Liver (tissue), 9 donors: ENCODE results near the gene IGLL5. TPM values are rescaled to one million over a fixed set of nuclear protein-coding genes. Genes with fewer than 3 reads are reported as not detected.

ENCODE experiments used
- DNase-seq: peaks from one replicate; pipeline ENCODE4 v3.0.0-alpha.2; 2017; ENCODE audit warnings: low spot score
- H3K27ac ChIP-seq, 2 donors: one replicate each; pipeline ENCODE4 v1.7.0; 2013; ENCODE audit warnings: inconsistent platforms in 2 of 2, low read length in 2 of 2, control low read depth in 1 of 2, low read depth in 1 of 2, mild to moderate bottlenecking in 1 of 2
- H3K27me3 ChIP-seq, 4 donors: one replicate each; pipeline versions ENCODE4 v1.6.1 to v1.7.0; 2013; ENCODE audit warnings: low read length in 3 of 4, inconsistent platforms in 1 of 4, mild to moderate bottlenecking in 1 of 4, moderate library complexity in 1 of 4; ENCODE audit not compliant: control insufficient read depth in 4 of 4, insufficient read depth in 4 of 4
- H3K36me3 ChIP-seq, 4 donors: one replicate each; pipeline versions ENCODE4 v1.6.1 to v1.7.0; 2013; ENCODE audit warnings: low read length in 3 of 4, mild to moderate bottlenecking in 3 of 4, low read depth in 1 of 4, moderate library complexity in 1 of 4; ENCODE audit not compliant: control insufficient read depth in 4 of 4, insufficient read depth in 3 of 4
- H3K4me1 ChIP-seq, 4 donors: one replicate each; pipeline versions ENCODE4 v1.6.1 to v1.7.0; 2013; ENCODE audit warnings: low read length in 3 of 4, mild to moderate bottlenecking in 3 of 4, moderate library complexity in 1 of 4; ENCODE audit not compliant: control insufficient read depth in 4 of 4, insufficient read depth in 4 of 4
- H3K4me3 ChIP-seq, 3 donors: one replicate each; pipeline versions ENCODE4 v1.6.1 to v1.7.0; 2013; ENCODE audit warnings: low read length in 3 of 3, control low read depth in 1 of 3, low read depth in 1 of 3, mild to moderate bottlenecking in 1 of 3
- H3K9ac ChIP-seq, 2 donors: one replicate each; pipeline ENCODE4 v1.7.0; 2013; ENCODE audit warnings: low read length in 2 of 2, mild to moderate bottlenecking in 2 of 2, moderate library complexity in 2 of 2, control low read depth in 1 of 2, low read depth in 1 of 2
- H3K9me3 ChIP-seq, 4 donors: one replicate each; pipeline versions ENCODE4 v1.6.1 to v1.7.0; 2013; ENCODE audit warnings: low read length in 3 of 4; ENCODE audit not compliant: control insufficient read depth in 4 of 4
- CTCF ChIP-seq: fragments of 150-350 bp; IDR thresholded peaks from 2 replicates; pipeline ENCODE4 v1.5.1; 2017; ENCODE audit warnings: improper control_type of control experiment, low read depth, low read length; ENCODE audit not compliant: missing input control
- EGR1 ChIP-seq, 2 donors: IDR thresholded peaks; 2 replicates each; pipeline ENCODE4 v1.6.1; 2016 to 2018; ENCODE audit warnings: antibody characterized with exemption in 2 of 2, low read depth in 2 of 2
- FOXA2 ChIP-seq: IDR thresholded peaks from 2 replicates; pipeline ENCODE4 v1.6.1; 2016; ENCODE audit warnings: antibody characterized with exemption
- GABPA ChIP-seq, 2 donors: IDR thresholded peaks in 1 of 2; conservative IDR thresholded peaks in 1 of 2; 2 replicates each; pipeline ENCODE4 v1.6.1; 2016; ENCODE audit warnings: antibody characterized with exemption in 2 of 2, mild to moderate bottlenecking in 1 of 2, moderate library complexity in 1 of 2
- HNF4A ChIP-seq, 2 donors: conservative IDR thresholded peaks; 2 replicates each; pipeline ENCODE4 v1.6.1; 2016; ENCODE audit warnings: antibody characterized with exemption in 2 of 2, mild to moderate bottlenecking in 2 of 2
- HNF4G ChIP-seq: IDR thresholded peaks from 2 replicates; pipeline ENCODE4 v1.6.1; 2016; ENCODE audit warnings: antibody characterized with exemption
- MAX ChIP-seq: IDR thresholded peaks from 2 replicates; pipeline ENCODE4 v1.6.1; 2016; ENCODE audit warnings: antibody characterized with exemption
- NR2F2 ChIP-seq: IDR thresholded peaks from 2 replicates; pipeline ENCODE4 v1.6.1; 2016; ENCODE audit warnings: antibody characterized with exemption
- RXRA ChIP-seq, 2 donors: IDR thresholded peaks; 2 replicates each; pipeline ENCODE4 v1.6.1; 2017 to 2018; ENCODE audit warnings: antibody characterized with exemption in 2 of 2, mild to moderate bottlenecking in 1 of 2
- SP1 ChIP-seq: IDR thresholded peaks from 2 replicates; pipeline ENCODE4 v1.6.1; 2018; ENCODE audit warnings: antibody characterized with exemption, mild to moderate bottlenecking
- TAF1 ChIP-seq: conservative IDR thresholded peaks from 2 replicates; pipeline ENCODE4 v1.6.1; 2016; ENCODE audit warnings: antibody characterized with exemption, mild to moderate bottlenecking
- YY1 ChIP-seq: IDR thresholded peaks from 2 replicates; pipeline ENCODE4 v1.6.1; 2016; ENCODE audit warnings: antibody characterized with exemption, mild to moderate bottlenecking
- WGBS: extraction: QIAGEN DNeasy Blood & Tissue Kit; methylation state at CpG from one replicate; pipeline ENCODE4 v1.1.7; 2013; 5-methylcytosine and 5-hydroxymethylcytosine counted together
- polyA plus RNA-seq, 2 donors: library from polyadenylated mRNA; stranded (reverse) in 1 of 2; unstranded in 1 of 2; fragments of 200-250 nt in 1 of 2; fragments of >200 nt in 1 of 2; fragmentation: Nextera tagmentation in 1 of 2; extraction: Ambion mirVana in 1 of 2; gene quantifications; one replicate each; pipeline versions ENCODE4 v1.2.1 to v1.2.3, GENCODE V29; 2013 to 2015
- total RNA-seq, 2 donors: library from RNA; depleted of rRNA; stranded (reverse); fragments of >200 nt; gene quantifications; one replicate each; pipeline ENCODE4 v1.2.3, GENCODE V29; 2014
- TF ChIP-seq, protein P1 (sequence below): IDR thresholded peaks from 2 replicates; pipeline ENCODE4 v1.6.1; 2016; ENCODE audit warnings: antibody characterized with exemption
- TF ChIP-seq, protein P2 (sequence below): IDR thresholded peaks from 2 replicates; pipeline ENCODE4 v1.6.1; 2016; ENCODE audit warnings: antibody characterized with exemption
- donor health status: healthy.
- donor health status: healthy.
- donor health status: healthy.
- donor health status: healthy.
- donor health status: healthy.

The IGLL5 gene
- total and polyA plus RNA-seq, 4 donors, result 1.3 to 13.4 (median 3.4) TPM

- H3K36me3 ChIP-seq, result no peaks in the 10 kb centered on the region
- no peak for DNase-seq
- no peaks in the 10 kb centered on the region for H3K27me3 ChIP-seq
- H3K9me3 ChIP-seq, result no peaks in the 10 kb centered on the region
- no peak overlapping the region for H3K27ac ChIP-seq
- TF ChIP-seq, protein P1, sequence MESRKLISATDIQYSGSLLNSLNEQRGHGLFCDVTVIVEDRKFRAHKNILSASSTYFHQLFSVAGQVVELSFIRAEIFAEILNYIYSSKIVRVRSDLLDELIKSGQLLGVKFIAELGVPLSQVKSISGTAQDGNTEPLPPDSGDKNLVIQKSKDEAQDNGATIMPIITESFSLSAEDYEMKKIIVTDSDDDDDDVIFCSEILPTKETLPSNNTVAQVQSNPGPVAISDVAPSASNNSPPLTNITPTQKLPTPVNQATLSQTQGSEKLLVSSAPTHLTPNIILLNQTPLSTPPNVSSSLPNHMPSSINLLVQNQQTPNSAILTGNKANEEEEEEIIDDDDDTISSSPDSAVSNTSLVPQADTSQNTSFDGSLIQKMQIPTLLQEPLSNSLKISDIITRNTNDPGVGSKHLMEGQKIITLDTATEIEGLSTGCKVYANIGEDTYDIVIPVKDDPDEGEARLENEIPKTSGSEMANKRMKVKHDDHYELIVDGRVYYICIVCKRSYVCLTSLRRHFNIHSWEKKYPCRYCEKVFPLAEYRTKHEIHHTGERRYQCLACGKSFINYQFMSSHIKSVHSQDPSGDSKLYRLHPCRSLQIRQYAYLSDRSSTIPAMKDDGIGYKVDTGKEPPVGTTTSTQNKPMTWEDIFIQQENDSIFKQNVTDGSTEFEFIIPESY, result no peak
- no peak for TF ChIP-seq SP1
- TF ChIP-seq MAX, result no peak
- TF ChIP-seq TAF1, result no peak
- no peak for TF ChIP-seq FOXA2
- TF ChIP-seq NR2F2, result no peak
- H3K4me1 ChIP-seq, result no peaks in the 10 kb centered on the region
- no peak overlapping the region for H3K4me3 ChIP-seq
- 85% methylated on average over 21 of the region's 21 CpGs for WGBS
- H3K9ac ChIP-seq, result no peak overlapping the region
These were observed 39.7 kb downstream of the IGLL5 start for GRCh38 chr22:22927196-22927887.

GRCh38 chr22:22927888-22928665, 40.5 kb downstream of the IGLL5 start:
- WGBS, result 71% methylated on average over 7 of the region's 7 CpGs
- Histone ChIP-seq H3K9ac (no peak overlapping the region), H3K27ac (no peak overlapping the region), H3K9me3 (no peaks in the 10 kb centered on the region), H3K4me3 (no peak overlapping the region), H3K27me3 (no peaks in the 10 kb centered on the region), H3K36me3 (no peaks in the 10 kb centered on the region), H3K4me1 (no peaks in the 10 kb centered on the region)
- TF ChIP-seq HNF4A (conservative IDR thresholded peaks at IDR 0.05) (no peak), EGR1 (IDR thresholded peaks at IDR 0.05; ENCODE audit: low read depth in 2 of 2) (no peak), NR2F2 (no peak), CTCF (no peak), GABPA (IDR thresholded peaks at IDR 0.05 in 1 of 2, conservative IDR thresholded peaks at IDR 0.05 in 1 of 2) (no peak), YY1 (no peak), FOXA2 (no peak), MAX (no peak), HNF4G (no peak), RXRA (IDR thresholded peaks at IDR 0.05) (no peak)
- TF ChIP-seq, protein P1, result no peak
- TF ChIP-seq, protein P2, sequence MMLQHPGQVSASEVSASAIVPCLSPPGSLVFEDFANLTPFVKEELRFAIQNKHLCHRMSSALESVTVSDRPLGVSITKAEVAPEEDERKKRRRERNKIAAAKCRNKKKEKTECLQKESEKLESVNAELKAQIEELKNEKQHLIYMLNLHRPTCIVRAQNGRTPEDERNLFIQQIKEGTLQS, result no peak
- no peak for DNase-seq
